ENCODE measurements around the gene WBP2. TPM values are rescaled to one million over a fixed set of nuclear protein-coding genes. Genes with fewer than 3 reads are reported as not detected.

WBP2 gene
- total and polyA plus RNA-seq, 2 of the 13 experiments (the other 11 are each of a cell fraction or from before 2014, with no cell fraction given), result 29.2 to 29.5 TPM

- DNase-seq (ENCODE audit: low spot score) (no peak), FAIRE-seq (no peak), ATAC-seq (no peak)
- no TSS peak for BruUV-seq (replicated peaks)
- Histone ChIP-seq H3K4me2 (ENCODE audit: low read depth, low read length) (no peak overlapping the region), H3K4me1 (ENCODE audit: insufficient read depth, low read length) (peaks cover 22% of the 10 kb centered on the region), H3K9me3 (ENCODE audit: low read length) (no peaks in the 10 kb centered on the region), H3K4me3 (replicated peaks in 1 of 3; ENCODE audit: insufficient read depth in 1 of 3, low read depth in 2 of 3, low read length in 3 of 3) (no peak overlapping the region), H4K20me1 (ENCODE audit: insufficient read depth, low read length) (no peaks in the 10 kb centered on the region), H3K27ac (ENCODE audit: extremely low read length, insufficient read depth, low read length) (peak overlapping the region; percentile 33), H3K27me3 (ENCODE audit: control insufficient read depth in 1 of 2, insufficient read depth in 2 of 2, low read length in 2 of 2) (no peaks in the 10 kb centered on the region), H2AFZ (ENCODE audit: low read length) (no peak overlapping the region), H3K36me3 (replicated peaks in 1 of 2; ENCODE audit: control insufficient read depth in 1 of 2, insufficient read depth in 2 of 2, low read length in 2 of 2) (peaks cover 22 to 53% of the 10 kb centered on the region in 2 experiments), H3K79me2 (ENCODE audit: insufficient read depth, low read length) (no peaks in the 10 kb centered on the region), H3K9ac (ENCODE audit: insufficient read depth, low read depth, low read length) (no peak overlapping the region)
- WGBS (ENCODE audit: low lambda C conversion rate), result 94% methylated on average over 12 of the region's 12 CpGs
- CTCF ChIA-PET (ENCODE audit: low intra/inter-chr PET ratio, low total read pairs), result no interaction called here
- intact Hi-C loops (cut with micrococcal nuclease; ENCODE audit: unreplicated experiment) (loop anchor here (5.0 kb wide), 1 partner anchor 49 kb away; a partner anchor contains a TSS), in situ Hi-C loops (cut with HindIII; ENCODE audit: extremely low pct_ligation_motif_present, low pct_unique_long_range_greater_than_20kb) (no loop called here)
- POLR2A ChIA-PET, result interaction anchor here (1.0 to 8.0 kb wide), 13 partner anchors 8 to 71 kb away, joined by 3 to 88 read pairs (median 7); partner anchors contain the start of genes UNC13D, UNK and WBP2
- no peak for TF ChIP-seq NFYC (CRISPR knock-in tag; IDR thresholded peaks at IDR 0.05)
- no peak for TF ChIP-seq ATF5 (CRISPR knock-in tag; IDR thresholded peaks at IDR 0.05; ENCODE audit: low read depth)
- TF ChIP-seq PAX8 (CRISPR knock-in tag; IDR thresholded peaks at IDR 0.05; ENCODE audit: borderline replicate concordance), result no peak
- no peak for TF ChIP-seq ZNF775 (CRISPR knock-in tag; IDR thresholded peaks at IDR 0.05; ENCODE audit: borderline replicate concordance)
- no peak for TF ChIP-seq ZNF235 (CRISPR knock-in tag; IDR thresholded peaks at IDR 0.05; ENCODE audit: borderline replicate concordance)
- no peak for TF ChIP-seq TRIM22 (IDR thresholded peaks at IDR 0.05)
- no peak for TF ChIP-seq FOXO4 (CRISPR knock-in tag; conservative IDR thresholded peaks at IDR 0.05)
- no peak for TF ChIP-seq SMAD1 (CRISPR knock-in tag; IDR thresholded peaks at IDR 0.05; ENCODE audit: borderline replicate concordance, low read depth)
- no peak for TF ChIP-seq KDM2A (CRISPR knock-in tag; IDR thresholded peaks at IDR 0.05; ENCODE audit: borderline replicate concordance, low read depth)
- 0 out of 2 replicates have a peak, but pooled peaks have one; percentile 5 for TF ChIP-seq POLR2AphosphoS5 (IDR thresholded peaks at IDR 0.05; ENCODE audit: low read depth, low read length)
- TF ChIP-seq HOXA5 (CRISPR knock-in tag; IDR thresholded peaks at IDR 0.05), result no peak
- TF ChIP-seq ZFP36L1 (CRISPR knock-in tag; IDR thresholded peaks at IDR 0.05), result no peak
- TF ChIP-seq ZNF746 (CRISPR knock-in tag; IDR thresholded peaks at IDR 0.05), result no peak
- TF ChIP-seq GLI4 (CRISPR knock-in tag; IDR thresholded peaks at IDR 0.05; ENCODE audit: borderline replicate concordance), result no peak
- TF ChIP-seq ZNF576 (CRISPR knock-in tag; IDR thresholded peaks at IDR 0.05), result no peak
- no peak for TF ChIP-seq FLYWCH1 (CRISPR knock-in tag; IDR thresholded peaks at IDR 0.05)
- no peak for TF ChIP-seq ZNF552 (CRISPR knock-in tag; IDR thresholded peaks at IDR 0.05; ENCODE audit: borderline replicate concordance)
- no peak for TF ChIP-seq REL (CRISPR knock-in tag; conservative IDR thresholded peaks at IDR 0.05)
- no peak for TF ChIP-seq RFX3 (CRISPR knock-in tag; IDR thresholded peaks at IDR 0.05)
- no peak for TF ChIP-seq PLSCR1 (CRISPR knock-in tag; IDR thresholded peaks at IDR 0.05; ENCODE audit: borderline replicate concordance)
- TF ChIP-seq NCOA1 (CRISPR knock-in tag; IDR thresholded peaks at IDR 0.05), result no peak
Measured at GRCh38 chr17:75825748-75826370, 29.3 kb downstream of the WBP2 start.

All from HepG2 (cell line).